NCI-H2196 (cell line): ENCODE results near the gene RPS18.
A peak's percentile ranks its signal among the peaks of the same experiment; 100 is the strongest.

Source experiments
- DNase-seq: peaks from one replicate; lab custom pipeline; 2025; ENCODE audit not compliant: unreplicated experiment; lab: John Stamatoyannopoulos, UW

The RPS18 gene

DNA sequence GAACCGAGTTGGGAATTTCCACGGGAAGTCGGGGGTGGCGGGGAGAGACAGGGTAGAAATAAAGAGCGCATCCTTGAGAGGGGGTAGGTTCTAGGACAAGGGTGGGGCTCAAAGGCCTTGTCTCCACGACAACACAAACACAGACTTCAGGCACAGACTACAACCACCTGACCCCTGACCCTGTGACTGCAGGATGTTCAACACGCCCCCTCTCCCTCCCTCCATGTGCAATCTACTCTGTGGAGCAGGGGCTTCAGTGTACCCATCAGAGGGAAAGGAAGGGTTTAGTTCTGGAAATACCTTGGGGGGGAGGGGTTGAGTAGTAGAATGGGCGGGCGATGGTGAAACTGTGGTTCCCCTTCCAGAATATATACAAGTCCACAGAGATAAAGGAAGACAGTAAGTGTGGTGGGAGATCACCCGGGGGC lies 42.7 kb downstream of the RPS18 start:
- DNase-seq, result peak; percentile 78

DNA sequence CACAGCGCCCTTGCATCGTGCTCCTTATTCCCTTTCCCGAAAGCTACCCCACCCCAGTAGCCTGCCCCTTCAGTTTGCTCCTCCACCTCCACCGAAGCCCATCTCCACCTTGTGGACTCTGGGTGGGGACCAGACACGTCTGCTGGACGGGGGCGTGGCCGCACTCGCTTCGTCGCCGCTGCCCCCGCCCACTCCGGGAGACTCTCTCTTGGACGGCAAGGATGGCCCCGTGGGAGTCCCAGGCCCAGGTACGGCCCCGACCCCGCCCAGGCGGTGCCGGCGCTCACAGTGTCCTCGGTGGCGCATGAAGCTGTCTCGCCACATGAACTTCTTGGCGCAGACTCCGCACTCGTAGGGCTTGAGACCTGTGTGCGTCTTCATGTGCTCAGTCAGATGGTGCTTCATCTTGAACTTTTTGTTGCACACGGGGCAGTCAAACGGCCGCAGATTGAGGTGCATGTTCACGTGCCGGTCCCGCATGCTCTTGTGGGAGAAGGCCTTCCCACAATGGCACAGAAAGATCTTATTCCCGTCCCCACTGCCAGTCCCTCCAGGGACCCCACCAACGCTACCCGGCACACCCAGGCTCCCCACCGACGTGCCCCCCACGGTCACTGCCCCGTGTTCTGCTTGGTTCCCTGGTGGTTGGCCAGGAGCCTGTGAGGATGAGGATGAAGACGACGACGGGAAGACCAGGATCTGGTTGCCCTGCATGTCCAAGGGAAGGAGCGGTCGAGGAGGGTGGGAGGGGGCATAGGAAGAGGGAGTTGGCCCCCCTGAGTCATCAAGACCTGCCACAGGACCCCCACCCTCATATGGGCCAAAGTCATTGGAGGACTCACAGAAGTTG lies 43.3 kb downstream of the RPS18 start:
- no peak for DNase-seq

DNA sequence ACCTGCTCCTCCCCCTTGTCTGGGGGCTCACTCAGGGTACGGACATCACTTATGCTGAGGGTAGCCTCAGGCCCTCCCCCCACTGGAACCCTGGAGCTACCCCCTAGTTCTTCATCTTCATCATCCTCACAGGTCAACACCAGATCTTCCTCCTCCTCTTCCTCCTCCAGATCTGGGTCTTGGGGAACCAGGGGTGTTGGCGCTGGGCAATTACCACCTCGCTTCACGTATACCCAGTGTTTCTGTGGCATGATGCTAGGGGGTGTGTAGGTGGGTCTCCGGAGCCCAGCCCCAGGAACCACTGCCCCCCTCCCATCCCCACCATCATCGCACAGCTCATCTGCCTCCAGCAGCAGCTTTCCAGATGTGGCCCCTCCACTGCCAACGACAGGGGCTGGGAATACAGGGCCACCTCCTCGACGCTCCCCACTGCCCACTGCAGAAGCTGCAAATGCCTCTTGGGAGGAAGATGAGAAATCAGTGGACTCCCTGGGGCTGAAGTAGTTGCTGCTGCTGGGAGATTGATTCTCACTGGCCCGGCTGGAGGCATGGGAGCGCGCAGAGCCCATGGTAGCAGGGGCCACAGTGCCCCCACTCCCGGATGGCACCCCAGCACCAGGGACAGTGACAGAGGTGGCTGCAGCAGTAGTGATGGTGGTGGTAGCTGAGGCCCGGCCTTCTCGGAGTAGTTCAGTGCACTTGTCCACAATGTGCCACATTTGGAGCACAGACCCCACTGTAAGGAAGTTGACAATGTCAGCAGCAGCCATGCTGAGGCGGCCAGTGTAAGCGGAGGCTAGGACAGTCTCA lies 44.1 kb downstream of the RPS18 start:
- no peak for DNase-seq

DNA sequence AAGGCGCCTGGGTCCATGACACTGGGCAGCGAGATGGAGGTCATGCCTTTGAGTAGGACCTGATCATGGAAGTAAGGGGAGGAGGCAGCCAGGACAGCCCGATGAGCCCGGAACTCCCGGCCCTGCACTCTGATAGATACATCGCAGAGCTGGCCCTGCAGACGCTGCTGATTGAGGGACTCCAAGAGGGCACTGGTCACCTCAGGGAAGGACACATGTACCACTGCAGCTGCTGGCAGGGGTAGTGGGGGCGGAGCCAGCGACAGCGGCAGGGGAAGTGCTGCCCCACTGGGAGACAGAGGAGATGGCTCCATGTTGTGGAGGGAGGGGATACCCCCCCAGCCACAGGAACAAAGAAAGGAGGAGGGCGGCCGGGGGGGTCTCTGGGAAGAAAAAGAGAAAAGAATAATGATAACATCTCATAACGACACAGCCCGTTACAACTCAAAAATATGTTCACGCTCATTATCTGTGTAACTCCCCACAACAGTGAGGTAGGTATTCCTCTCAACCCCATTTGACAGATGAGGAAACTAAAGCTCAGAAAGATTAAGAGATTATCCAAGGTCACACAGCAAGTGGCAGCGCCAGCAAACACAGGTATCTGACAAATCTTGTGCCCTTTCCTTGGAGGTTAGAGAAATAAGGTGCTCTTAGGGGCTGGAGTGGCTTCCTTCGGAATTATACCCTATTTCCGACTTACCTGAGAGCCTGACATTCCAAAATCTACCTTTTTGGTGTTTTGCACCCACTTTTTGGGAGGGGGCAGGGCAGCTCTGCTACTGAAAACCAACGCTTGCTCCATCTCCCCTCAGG lies 44.9 kb downstream of the RPS18 start:
- DNase-seq, result no peak

DNA sequence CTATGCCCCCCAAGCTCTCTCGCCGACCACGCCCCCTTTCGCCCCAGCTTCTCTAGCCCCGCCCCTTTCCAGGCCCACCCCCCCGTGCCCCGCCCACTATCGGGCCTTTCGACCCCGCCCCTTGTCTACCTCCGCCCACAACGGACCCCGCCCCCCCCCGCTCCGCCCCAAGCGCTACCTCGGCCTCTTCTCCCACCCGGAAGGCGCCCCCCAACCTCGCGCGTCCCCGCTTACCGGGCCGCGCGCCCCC lies 45.5 kb downstream of the RPS18 start:
- DNase-seq, result no peak

DNA sequence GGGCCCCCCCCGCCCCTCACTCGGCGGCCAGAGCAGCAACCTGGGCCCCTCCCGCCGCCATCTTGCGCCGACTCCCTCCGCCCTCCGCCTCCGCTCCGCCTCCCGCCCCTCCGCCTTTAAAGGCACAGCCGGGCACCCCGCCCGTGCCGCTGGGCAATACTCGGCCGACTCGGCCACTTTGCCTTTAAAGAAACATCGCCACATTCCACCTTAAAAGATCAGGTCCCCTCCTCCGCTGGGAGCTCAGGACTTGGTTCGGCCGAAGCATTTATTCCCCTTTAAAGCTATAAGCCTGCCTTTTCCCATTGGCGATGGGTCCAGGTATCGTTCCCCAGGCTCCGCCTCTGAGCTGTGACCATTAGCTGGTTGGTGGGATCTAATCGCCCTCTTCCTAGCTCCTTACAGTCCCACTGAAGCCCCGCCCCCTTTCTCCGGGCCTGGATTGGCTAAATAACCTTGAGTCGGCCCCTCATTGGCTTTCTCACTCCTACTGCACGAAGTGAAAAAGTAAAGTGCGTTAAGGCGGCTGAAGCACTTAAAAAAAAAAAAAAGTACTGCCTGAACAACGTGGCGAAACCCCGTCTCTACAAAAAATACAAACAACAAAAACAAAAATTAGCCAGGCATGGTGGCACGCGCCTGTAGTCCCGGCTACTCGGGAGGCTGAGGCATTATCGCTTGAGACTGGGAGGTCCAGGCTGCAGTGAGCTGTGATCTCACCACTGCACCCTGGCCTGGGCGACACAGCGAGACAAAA lies 46.0 kb downstream of the RPS18 start, which contains the start of gene ZBTB22:
Gene ZBTB22, minus strand, starts transcription at position 76 of the 757 bp plus-strand sequence. CDS start 828 bp downstream, outside the sequence.
- DNase-seq, result peak; percentile 99

DNA sequence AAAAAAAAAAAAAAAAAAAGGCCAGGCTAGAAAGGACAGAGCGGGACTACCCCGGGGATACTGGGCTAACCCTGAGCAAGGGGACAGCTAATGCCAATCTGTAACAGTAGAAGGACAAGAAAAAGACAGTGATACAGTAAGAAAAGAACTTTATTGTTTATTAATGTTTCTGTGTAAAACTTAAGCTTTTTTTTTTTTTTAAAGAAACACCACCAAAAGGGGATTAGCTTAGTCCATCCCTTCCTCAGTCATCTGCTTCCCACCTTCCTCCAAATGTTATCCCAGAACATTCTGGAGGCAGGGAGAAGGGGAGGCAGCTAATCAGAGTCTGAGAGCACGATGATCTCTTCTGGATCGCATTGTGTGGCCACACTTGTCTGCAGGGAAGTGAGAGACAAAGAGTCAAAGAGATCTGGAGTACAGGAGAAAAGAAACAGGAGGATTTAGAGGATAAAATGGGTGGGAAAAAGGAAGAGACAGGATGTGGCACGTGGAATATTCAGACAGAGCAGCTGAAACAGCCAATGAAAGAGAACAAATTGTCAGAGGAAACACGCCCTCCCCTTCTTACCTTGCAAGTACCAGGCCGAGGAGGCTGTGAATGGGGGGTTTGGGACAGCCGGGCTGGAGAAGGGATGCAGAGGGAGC lies 46.7 kb downstream of the RPS18 start:
- DNase-seq, result no peak

DNA sequence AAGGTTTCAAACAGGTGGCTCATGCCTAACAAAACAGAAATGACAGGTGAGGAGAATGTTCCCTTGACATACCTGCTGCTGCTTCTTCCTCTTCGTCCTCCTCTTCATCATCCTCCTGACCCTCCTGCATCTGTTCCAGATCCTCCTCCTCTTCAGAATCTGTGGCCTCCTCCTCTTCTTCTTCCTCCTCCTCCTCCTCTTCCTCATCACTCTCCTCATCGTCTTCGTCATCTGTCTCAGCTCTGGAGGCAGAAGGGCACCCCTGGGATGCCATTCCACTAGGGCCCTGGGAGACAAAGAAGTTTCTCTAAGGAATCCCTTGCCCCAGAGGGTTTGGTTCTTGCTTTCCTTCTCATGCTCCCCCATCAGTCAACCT lies 48.1 kb downstream of the RPS18 start:
- DNase-seq, result no peak

DNA sequence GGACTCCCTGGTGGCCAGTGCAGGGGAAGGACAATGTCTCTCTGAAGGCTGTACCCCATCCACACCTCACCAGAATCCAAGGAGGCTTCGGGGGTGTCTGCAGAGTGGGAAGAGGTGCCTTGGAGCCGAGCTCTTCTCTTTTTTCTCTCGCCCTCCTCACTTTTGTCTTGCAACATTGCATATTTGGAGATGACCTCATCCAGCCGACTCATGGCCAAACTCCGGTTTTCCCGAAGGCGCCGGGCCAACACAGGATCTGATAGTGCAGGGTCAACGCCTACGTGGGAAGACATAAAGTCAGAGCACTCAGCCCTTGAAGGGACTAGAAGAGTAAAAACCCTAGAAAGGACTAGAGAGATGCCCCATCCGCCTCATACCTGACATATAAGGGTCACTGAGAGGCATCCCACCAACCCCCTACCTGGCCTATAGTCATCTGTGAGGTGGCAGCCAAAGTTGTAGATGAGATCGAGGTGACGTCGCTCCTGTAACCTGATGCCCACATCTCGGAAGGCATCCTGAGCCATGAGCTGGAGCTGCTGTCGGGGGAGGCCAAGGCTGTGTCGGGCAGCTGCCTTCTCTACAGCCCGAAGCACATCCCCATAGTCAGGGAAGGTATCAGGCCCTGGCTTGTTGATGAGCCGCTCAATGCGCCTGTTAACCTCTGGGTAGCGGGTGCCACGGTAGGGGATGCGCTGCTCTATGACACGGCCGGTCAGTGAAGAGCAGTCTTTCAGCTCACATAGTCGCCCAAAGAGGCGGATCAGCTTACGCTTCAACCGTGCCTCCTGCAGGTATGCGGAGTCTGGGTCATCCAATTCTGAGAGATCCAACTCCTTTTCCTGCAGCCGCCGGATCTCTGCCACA lies 48.7 kb downstream of the RPS18 start:
- DNase-seq, result peak; percentile 65

DNA sequence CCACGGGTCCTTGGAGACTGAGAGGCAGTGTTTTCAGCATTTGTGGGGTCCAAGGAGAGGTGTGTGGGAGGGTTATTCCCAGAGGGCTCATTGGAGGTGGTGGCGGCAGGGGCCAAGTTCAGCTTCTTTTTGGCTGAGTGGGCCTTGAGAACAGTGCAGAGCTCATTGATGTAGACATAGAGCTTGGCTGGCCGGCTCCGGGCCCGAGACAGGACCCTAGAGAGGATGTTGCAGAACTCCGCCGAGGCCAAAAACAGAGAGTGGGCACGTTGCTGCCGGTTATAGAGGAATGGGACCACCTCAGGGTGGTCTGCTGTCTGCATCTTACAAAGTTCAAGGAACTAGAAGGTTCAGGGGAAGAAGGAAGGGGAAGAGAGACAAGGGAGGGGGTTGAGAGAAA lies 49.4 kb downstream of the RPS18 start:
- no peak for DNase-seq

DNA sequence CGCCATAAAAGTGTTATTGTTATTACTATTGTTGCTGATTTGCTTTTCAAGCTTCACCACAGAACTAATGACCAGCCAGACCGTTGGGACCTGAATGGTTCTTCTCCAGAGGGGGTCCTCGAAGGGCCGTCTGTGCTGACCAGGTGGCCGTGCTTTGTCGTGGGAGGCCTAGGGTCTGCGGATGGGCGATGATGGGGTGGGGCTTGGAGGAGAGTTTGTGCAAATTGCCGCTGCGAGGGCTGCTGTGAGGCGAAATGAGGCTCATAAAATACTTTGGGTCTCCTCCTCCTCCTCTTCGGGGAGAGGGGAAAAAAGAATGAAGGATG lies 51.7 kb downstream of the RPS18 start:
- no peak for DNase-seq

DNA sequence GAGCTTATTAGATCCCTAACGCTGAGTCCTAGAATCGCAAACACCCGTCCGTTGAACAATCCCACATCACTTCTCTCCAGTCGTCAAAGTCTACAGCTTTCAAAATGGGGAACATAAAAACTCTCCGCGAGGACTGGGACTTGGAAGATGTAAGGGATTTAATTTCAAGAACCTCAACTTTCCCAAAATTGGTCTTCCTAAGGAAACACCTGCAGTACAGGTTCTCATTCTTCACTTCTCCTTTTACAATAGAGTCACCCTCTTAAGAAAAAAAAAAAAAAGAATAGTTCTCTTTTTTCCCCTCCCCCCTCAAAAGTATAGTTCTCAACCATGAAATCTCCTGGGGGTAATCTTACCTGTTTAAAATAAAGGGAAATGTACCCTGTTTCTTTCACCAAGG lies 52.2 kb downstream of the RPS18 start:
- DNase-seq, result no peak
